ENCODE results near the gene SFXN5. TPM values are rescaled to one million over a fixed set of nuclear protein-coding genes. Genes with fewer than 3 reads are reported as not detected.

SFXN5 gene
- total and polyA plus RNA-seq, 2 of the 4 experiments (the other 2 are of a cell fraction) = 8.6 to 17.0 TPM

DNA sequence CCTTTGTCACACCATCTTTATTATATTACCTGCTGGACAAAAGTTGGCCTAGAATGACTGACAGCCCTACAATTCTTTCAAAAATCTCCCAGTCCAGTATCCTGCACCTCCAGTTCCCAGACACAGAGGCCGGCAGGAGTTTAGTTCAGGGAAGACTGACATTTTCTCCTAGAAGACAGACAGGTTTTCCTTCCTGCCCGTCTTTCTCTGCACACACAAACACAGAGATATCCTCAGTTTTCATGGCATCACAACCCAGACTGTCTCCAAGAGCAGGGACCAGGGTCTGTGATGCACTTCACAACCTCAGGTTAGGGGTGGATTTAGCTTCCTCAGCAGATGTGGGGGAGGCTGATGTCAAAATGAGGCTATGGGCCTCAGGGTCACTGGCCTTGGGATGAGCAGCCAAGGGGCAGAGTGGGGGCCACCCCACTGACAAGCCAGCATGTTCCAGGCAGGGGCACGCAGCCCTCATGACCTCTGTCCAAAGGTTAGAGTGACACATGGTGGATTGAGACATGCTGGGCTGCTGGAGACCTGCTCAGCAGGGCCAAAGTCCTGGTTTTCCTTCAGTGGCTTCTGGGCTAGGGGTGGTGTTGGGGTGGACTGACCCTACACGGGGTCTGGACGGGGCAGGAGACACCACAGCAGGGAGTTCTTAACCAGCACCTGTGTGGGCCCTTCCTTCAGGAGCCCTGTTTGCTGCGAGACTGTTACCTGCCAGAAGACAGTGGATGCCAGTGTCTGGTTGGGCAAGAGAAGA lies 70.5 kb downstream of the SFXN5 start:
- no CpG with 5 or more reads among the region's 6 CpGs for WGBS, 2 experiments (ENCODE audit: extremely low coverage in 2 of 2, insufficient read length in 1 of 2)
- no peak overlapping the region for H4K91ac ChIP-seq (ENCODE audit: insufficient read depth, low read depth, low read length)
- no peak overlapping the region for H3K4me3 ChIP-seq (ENCODE audit: insufficient read depth, low read depth, low read length)
- peaks cover 11% of the 10 kb centered on the region for H3K9me1 ChIP-seq (ENCODE audit: insufficient read depth, low read length)
- no peak overlapping the region for H2BK20ac ChIP-seq (ENCODE audit: low read depth, low read length)
- H2AK9ac ChIP-seq (replicated peaks; ENCODE audit: low read depth, low read length, poor library complexity) = peak overlapping the region; percentile 90
- 0 out of 2 replicates have a peak overlapping the region, but pooled peaks have one; percentile 4 for H3K14ac ChIP-seq (replicated peaks; ENCODE audit: low read depth, low read length)
- H3K4me1 ChIP-seq (ENCODE audit: control insufficient read depth, insufficient read depth, low read length) = peaks cover 10% of the 10 kb centered on the region
- BruUV-seq (replicated peaks) = no TSS peak
- H4K8ac ChIP-seq (ENCODE audit: low read depth in 2 of 2, low read length in 2 of 2) = no peak overlapping the region
- no peak overlapping the region for H3K56ac ChIP-seq (ENCODE audit: extremely low read depth, insufficient read depth, low read length)
- H2BK120ac ChIP-seq (ENCODE audit: low read depth, low read length) = peak overlapping the region; percentile 56; the same call in 1 of the 2 replicates
- no peak overlapping the region for H4K5ac ChIP-seq (ENCODE audit: low read depth, low read length)
- no peak for DNase-seq
- no peak overlapping the region for H3K18ac ChIP-seq (ENCODE audit: low read depth, low read length)
- TF ChIP-seq, protein P1, sequence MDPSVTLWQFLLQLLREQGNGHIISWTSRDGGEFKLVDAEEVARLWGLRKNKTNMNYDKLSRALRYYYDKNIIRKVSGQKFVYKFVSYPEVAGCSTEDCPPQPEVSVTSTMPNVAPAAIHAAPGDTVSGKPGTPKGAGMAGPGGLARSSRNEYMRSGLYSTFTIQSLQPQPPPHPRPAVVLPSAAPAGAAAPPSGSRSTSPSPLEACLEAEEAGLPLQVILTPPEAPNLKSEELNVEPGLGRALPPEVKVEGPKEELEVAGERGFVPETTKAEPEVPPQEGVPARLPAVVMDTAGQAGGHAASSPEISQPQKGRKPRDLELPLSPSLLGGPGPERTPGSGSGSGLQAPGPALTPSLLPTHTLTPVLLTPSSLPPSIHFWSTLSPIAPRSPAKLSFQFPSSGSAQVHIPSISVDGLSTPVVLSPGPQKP (IDR thresholded peaks at IDR 0.05; ENCODE audit: borderline replicate concordance, low read depth, low read length) = no peak
- no peak for TF ChIP-seq CEBPB (IDR thresholded peaks at IDR 0.05; ENCODE audit: low read depth, low read length)
- no peak for TF ChIP-seq MAZ (IDR thresholded peaks at IDR 0.05; ENCODE audit: borderline replicate concordance, low read depth, low read length)
- TF ChIP-seq MAFK (IDR thresholded peaks at IDR 0.05; ENCODE audit: low read depth, low read length) = no peak
- TF ChIP-seq RFX5 (IDR thresholded peaks at IDR 0.05; ENCODE audit: low read depth, low read length) = no peak
- no peak for TF ChIP-seq USF2 (IDR thresholded peaks at IDR 0.05; ENCODE audit: low read depth, low read length)
- TF ChIP-seq SMC3 (IDR thresholded peaks at IDR 0.05; ENCODE audit: low read depth, low read length) = no peak
- TF ChIP-seq MXI1 (IDR thresholded peaks at IDR 0.05; ENCODE audit: borderline replicate concordance, low read depth, low read length) = no peak
- no peak for TF ChIP-seq FOS (IDR thresholded peaks at IDR 0.05; ENCODE audit: low read depth, low read length)
- no peak overlapping the region for H3K4ac ChIP-seq (ENCODE audit: low read depth, low read length)
- intact Hi-C loops (cut with micrococcal nuclease) (no loop called here), dilution Hi-C loops (cut with HindIII; ENCODE audit: low sequenced_read_pairs, unreplicated experiment) (no loop called here), in situ Hi-C loops (cut with MboI; ENCODE audit: low sequenced_read_pairs) (no loop called here)
- no peak overlapping the region for H3K9ac ChIP-seq (ENCODE audit: low read depth, low read length)
- H3K23ac ChIP-seq (ENCODE audit: low read depth, low read length) = 0 out of 2 replicates have a peak overlapping the region, but pooled peaks have one; percentile 4
- H2BK15ac ChIP-seq (ENCODE audit: low read depth, low read length) = peak overlapping the region; percentile 4; the same call in 1 of the 3 replicates
- ChIA-PET POLR2A (ENCODE audit: unreplicated experiment) (no interaction called here), CTCF (no interaction called here)
- peaks cover 0 to under 1% of the 10 kb centered on the region in 2 experiments; a peak in 1 of 4 replicates for H3K79me1 ChIP-seq (ENCODE audit: low read depth in 1 of 2, low read length in 2 of 2)
- H3K36me3 ChIP-seq (ENCODE audit: control insufficient read depth, insufficient read depth, low read length) = no peaks in the 10 kb centered on the region
- ATAC-seq (ENCODE audit: low read depth) = no peak
- H2BK5ac ChIP-seq (ENCODE audit: low read depth, low read length, poor library complexity, severe bottlenecking) = no peak overlapping the region
- no peaks in the 10 kb centered on the region for H3K27me3 ChIP-seq (ENCODE audit: control insufficient read depth, insufficient read depth, low read length)
- no peak overlapping the region for H3K27ac ChIP-seq (ENCODE audit: insufficient read depth, low read length)
- H2AFZ ChIP-seq (replicated peaks; ENCODE audit: low read length, poor library complexity) = no peak overlapping the region
- H3K9me3 ChIP-seq (ENCODE audit: control insufficient read depth, insufficient read depth, low read length) = no peaks in the 10 kb centered on the region
- H4K20me1 ChIP-seq (ENCODE audit: insufficient read depth, low read length) = no peaks in the 10 kb centered on the region
- no peak overlapping the region for H3K4me2 ChIP-seq (ENCODE audit: low read depth, low read length)
- peak overlapping the region; percentile 63 for H2AK5ac ChIP-seq (ENCODE audit: low read depth, low read length)

All from IMR-90 (cell line).